ENCODE measurements around the gene FRMD8.

The FRMD8 gene

GRCh38 chr11:65363770-65364169 lies 22.7 kb upstream of the FRMD8 start:
- no peak overlapping the region for H3K9ac ChIP-seq (ENCODE audit: insufficient read length)
- TF ChIP-seq FOXP2 (optimal IDR thresholded peaks at IDR 0.05; ENCODE audit: control extremely low read depth, extremely low read length, insufficient read depth) (no peak), EZH2 (IDR thresholded peaks at IDR 0.05) (no peak), POLR2AphosphoS5 (IDR thresholded peaks at IDR 0.05; ENCODE audit: borderline replicate concordance, low read depth, low read length) (no peak)
- H3K36me3 ChIP-seq (ENCODE audit: insufficient read depth, low read length): no peaks in the 10 kb centered on the region
- no peak for DNase-seq (ENCODE audit: low read depth, low spot score)
- H3K9me3 ChIP-seq (ENCODE audit: low read depth, low read length): no peaks in the 10 kb centered on the region
- H3K4me3 ChIP-seq: no peak overlapping the region
- H3K27ac ChIP-seq: no peak overlapping the region

DNA sequence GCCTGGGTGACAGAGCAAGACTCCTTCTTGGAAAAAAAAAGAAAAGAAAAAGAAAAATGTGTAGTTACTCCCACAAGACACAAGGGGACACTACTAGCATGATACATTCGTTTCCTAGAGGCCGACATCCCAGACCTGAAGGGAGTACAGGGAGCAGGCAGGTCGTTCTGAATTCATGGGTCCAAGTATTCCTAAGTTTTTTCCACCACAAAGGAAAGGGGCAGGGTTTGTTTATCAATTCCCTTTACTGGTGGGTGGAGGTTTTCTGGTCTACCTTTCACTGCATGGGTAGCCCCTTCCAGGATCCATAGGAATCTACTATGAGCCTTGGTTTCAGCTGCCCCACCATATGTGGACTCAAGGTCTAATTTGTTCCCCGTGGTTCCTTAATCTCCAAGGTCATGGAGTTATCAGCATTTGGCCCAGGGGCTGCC lies 20.1 kb upstream of the FRMD8 start:
- Histone ChIP-seq H3K9me3 (ENCODE audit: low read depth, low read length) (no peaks in the 10 kb centered on the region), H3K27ac (no peak overlapping the region), H3K36me3 (ENCODE audit: insufficient read depth, low read length) (no peaks in the 10 kb centered on the region), H3K9ac (ENCODE audit: insufficient read length) (no peak overlapping the region), H3K4me3 (no peak overlapping the region)
- DNase-seq (ENCODE audit: low read depth, low spot score): peak; percentile 56
- no peak for TF ChIP-seq FOXP2 (optimal IDR thresholded peaks at IDR 0.05; ENCODE audit: control extremely low read depth, extremely low read length, insufficient read depth)

DNA sequence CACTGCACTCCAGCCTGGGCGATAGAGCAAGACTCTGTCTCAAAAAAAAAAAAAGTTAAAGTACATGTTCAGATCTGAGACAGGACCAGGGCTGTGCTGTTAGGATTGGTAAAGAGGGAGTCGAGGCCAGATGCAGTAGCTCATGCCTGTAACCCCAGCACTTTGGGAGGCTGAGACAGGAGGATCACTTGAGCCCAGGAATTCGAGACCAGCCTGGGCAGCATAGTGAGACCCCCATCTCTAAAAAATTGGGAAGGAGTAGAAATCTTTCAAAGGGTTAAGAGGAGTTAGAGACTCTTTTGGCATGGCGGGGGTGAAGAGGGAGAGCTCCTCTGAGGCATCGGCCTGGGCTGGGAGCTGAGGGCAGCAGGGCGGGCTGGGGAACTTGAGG lies 15.8 kb upstream of the FRMD8 start:
- no peak overlapping the region for H3K4me3 ChIP-seq
- TF ChIP-seq FOXP2 (optimal IDR thresholded peaks at IDR 0.05; ENCODE audit: control extremely low read depth, extremely low read length, insufficient read depth): no peak
- no peak for TF ChIP-seq POLR2AphosphoS5 (IDR thresholded peaks at IDR 0.05; ENCODE audit: borderline replicate concordance, low read depth, low read length)
- TF ChIP-seq EZH2 (IDR thresholded peaks at IDR 0.05): no peak
- no peak for DNase-seq (ENCODE audit: low read depth, low spot score)
- H3K36me3 ChIP-seq (ENCODE audit: insufficient read depth, low read length): no peaks in the 10 kb centered on the region
- no peaks in the 10 kb centered on the region for H3K9me3 ChIP-seq (ENCODE audit: low read depth, low read length)
- no peak overlapping the region for H3K9ac ChIP-seq (ENCODE audit: insufficient read length)
- no peak overlapping the region for H3K27ac ChIP-seq

DNA sequence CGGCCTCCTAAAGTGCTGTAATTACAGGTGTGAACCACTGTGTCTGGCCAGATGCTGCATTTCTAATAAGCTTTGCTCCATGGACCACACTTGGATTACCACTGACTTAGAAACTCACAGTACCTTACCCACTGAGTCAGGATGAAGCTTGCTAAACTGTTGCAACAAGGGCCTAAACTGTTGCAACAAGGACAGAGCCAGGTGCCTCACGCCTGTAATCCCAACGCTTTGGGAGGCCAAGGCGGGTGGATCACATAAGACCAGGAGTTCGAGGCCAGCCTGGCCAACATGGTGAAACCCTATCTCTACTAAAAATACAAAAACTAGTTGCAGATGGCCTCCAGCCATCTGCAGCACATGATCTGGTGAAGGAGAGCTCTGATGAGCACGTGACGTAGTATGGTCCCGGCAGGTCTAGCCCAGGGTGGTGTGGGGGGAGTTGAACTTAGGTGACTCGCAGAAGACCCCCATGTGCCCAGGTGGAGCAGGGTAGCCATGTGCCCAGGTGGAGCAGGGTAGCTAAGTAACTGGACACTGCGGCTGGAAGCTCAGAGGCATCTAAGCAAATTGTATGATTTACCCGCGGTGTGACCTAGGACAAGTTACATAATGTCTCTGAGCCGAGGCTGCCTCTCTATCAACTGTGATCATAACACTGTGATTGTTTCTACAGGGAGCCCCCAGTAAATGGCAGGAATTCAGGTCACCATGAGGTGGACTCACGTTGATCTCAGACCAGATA lies 12.4 kb upstream of the FRMD8 start:
- no peak for DNase-seq (ENCODE audit: low read depth, low spot score)
- Histone ChIP-seq H3K4me3 (no peak overlapping the region), H3K9me3 (ENCODE audit: low read depth, low read length) (no peaks in the 10 kb centered on the region), H3K36me3 (ENCODE audit: insufficient read depth, low read length) (no peaks in the 10 kb centered on the region), H3K27ac (no peak overlapping the region), H3K9ac (ENCODE audit: insufficient read length) (no peak overlapping the region)
- TF ChIP-seq POLR2AphosphoS5 (IDR thresholded peaks at IDR 0.05; ENCODE audit: borderline replicate concordance, low read depth, low read length) (no peak), EZH2 (IDR thresholded peaks at IDR 0.05) (no peak), FOXP2 (optimal IDR thresholded peaks at IDR 0.05; ENCODE audit: control extremely low read depth, extremely low read length, insufficient read depth) (no peak)

GRCh38 chr11:65375012-65375411 lies 11.4 kb upstream of the FRMD8 start:
- Histone ChIP-seq H3K9me3 (ENCODE audit: low read depth, low read length) (no peaks in the 10 kb centered on the region), H3K9ac (ENCODE audit: insufficient read length) (no peak overlapping the region), H3K27ac (no peak overlapping the region), H3K4me3 (no peak overlapping the region), H3K36me3 (ENCODE audit: insufficient read depth, low read length) (no peaks in the 10 kb centered on the region)
- TF ChIP-seq FOXP2 (optimal IDR thresholded peaks at IDR 0.05; ENCODE audit: control extremely low read depth, extremely low read length, insufficient read depth) (no peak), EZH2 (IDR thresholded peaks at IDR 0.05) (no peak), POLR2AphosphoS5 (IDR thresholded peaks at IDR 0.05; ENCODE audit: borderline replicate concordance, low read depth, low read length) (no peak)
- no peak for DNase-seq (ENCODE audit: low read depth, low spot score)

DNA sequence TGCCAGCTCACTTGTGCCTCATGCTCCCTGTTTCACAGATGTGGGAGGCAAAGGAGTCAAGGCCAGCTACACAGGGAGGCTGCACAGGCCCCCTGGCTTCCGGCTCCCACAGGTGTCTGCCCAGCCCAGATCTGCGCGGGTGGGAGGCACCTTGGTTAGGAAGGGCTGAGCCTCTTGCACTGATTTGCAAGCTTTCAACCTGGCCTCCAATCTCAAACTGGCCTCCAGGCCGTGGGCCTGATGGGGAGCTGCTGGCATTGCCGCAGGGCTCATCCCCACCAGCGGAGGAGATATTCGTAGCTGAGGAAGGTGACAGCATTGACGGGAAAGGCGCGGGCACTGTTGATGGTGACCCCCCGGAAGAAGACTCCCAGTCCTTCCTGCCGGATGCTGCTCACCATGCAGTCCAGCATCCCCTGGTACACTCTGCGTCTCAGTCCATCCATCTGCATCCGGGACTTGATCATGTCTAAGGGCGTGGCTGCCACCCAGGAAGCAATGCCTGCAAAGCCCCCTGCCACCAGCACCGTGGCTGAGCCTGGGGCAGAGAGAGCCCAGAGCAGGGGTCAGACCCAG lies 10.2 kb upstream of the FRMD8 start:
- Histone ChIP-seq H3K9ac (ENCODE audit: insufficient read length) (no peak overlapping the region), H3K4me3 (no peak overlapping the region), H3K9me3 (ENCODE audit: low read depth, low read length) (no peaks in the 10 kb centered on the region), H3K27ac (no peak overlapping the region), H3K36me3 (ENCODE audit: insufficient read depth, low read length) (no peaks in the 10 kb centered on the region)
- no peak for DNase-seq (ENCODE audit: low read depth, low spot score)
- TF ChIP-seq FOXP2 (optimal IDR thresholded peaks at IDR 0.05; ENCODE audit: control extremely low read depth, extremely low read length, insufficient read depth) (no peak), EZH2 (IDR thresholded peaks at IDR 0.05) (no peak), POLR2AphosphoS5 (IDR thresholded peaks at IDR 0.05; ENCODE audit: borderline replicate concordance, low read depth, low read length) (no peak)

DNA sequence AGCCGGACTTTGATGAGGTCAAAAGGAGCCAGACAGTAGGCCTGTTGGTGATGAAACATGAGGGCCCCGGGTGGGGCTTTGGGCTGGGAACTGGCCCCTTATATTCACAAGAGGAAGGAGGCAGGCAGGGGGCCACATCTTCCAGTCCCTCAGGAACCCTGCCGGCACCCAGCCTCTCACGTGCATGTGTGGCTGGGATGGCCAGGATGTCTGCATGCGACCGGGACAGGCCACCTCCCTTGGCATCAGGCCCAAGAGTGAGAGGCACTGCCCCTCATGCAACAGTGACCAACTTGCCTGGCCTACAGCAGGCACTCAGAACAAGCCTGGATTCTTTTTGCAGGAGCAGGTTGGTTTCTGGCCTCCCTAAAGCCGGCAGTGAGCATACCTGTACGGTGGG lies 9.4 kb upstream of the FRMD8 start:
- no peaks in the 10 kb centered on the region for H3K9me3 ChIP-seq (ENCODE audit: low read depth, low read length)
- H3K9ac ChIP-seq (ENCODE audit: insufficient read length): no peak overlapping the region
- no peak overlapping the region for H3K27ac ChIP-seq
- TF ChIP-seq POLR2AphosphoS5 (IDR thresholded peaks at IDR 0.05; ENCODE audit: borderline replicate concordance, low read depth, low read length) (no peak), FOXP2 (optimal IDR thresholded peaks at IDR 0.05; ENCODE audit: control extremely low read depth, extremely low read length, insufficient read depth) (no peak), EZH2 (IDR thresholded peaks at IDR 0.05) (no peak)
- H3K36me3 ChIP-seq (ENCODE audit: insufficient read depth, low read length): no peaks in the 10 kb centered on the region
- no peak overlapping the region for H3K4me3 ChIP-seq
- DNase-seq (ENCODE audit: low read depth, low spot score): no peak

- H3K27ac ChIP-seq: no peak overlapping the region
- no peak for TF ChIP-seq EZH2 (IDR thresholded peaks at IDR 0.05)
- no peak for TF ChIP-seq POLR2AphosphoS5 (IDR thresholded peaks at IDR 0.05; ENCODE audit: borderline replicate concordance, low read depth, low read length)
- TF ChIP-seq FOXP2 (optimal IDR thresholded peaks at IDR 0.05; ENCODE audit: control extremely low read depth, extremely low read length, insufficient read depth): no peak
These were observed 8.7 kb upstream of the FRMD8 start for GRCh38 chr11:65377777-65378176.

More at GRCh38 chr11:65377777-65378176, 8.7 kb upstream of the FRMD8 start:
- H3K9ac ChIP-seq (ENCODE audit: insufficient read length): no peak overlapping the region
- H3K36me3 ChIP-seq (ENCODE audit: insufficient read depth, low read length): no peaks in the 10 kb centered on the region
- no peak overlapping the region for H3K4me3 ChIP-seq
- no peaks in the 10 kb centered on the region for H3K9me3 ChIP-seq (ENCODE audit: low read depth, low read length)
- DNase-seq (ENCODE audit: low read depth, low spot score): no peak

Measured in SK-N-MC (cell line).